Testis (tissue), 3 donors: ENCODE data around the gene PWWP2B. TPM values are rescaled to one million over a fixed set of nuclear protein-coding genes. Genes with fewer than 3 reads are reported as not detected.

ENCODE experiments used
- DNase-seq: peaks from one replicate; pipeline ENCODE4 v3.0.0-alpha.2; 2019
- H3K27ac ChIP-seq, 2 donors: fragments of 200-600 bp; sonication (generic); one replicate each; pipeline ENCODE4 v1.5.1; 2019
- H3K27me3 ChIP-seq: fragments of 200-600 bp; sonication (generic); one replicate; pipeline ENCODE4 v1.5.1; 2019
- H3K36me3 ChIP-seq: fragments of 200-600 bp; sonication (generic); one replicate; pipeline ENCODE4 v1.5.1; 2017; ENCODE audit warnings: low read depth; ENCODE audit errors: missing control alignments
- H3K4me1 ChIP-seq: fragments of 200-600 bp; sonication (generic); one replicate; pipeline ENCODE4 v1.5.1; 2019
- H3K4me3 ChIP-seq, 2 donors: fragments of 200-600 bp; sonication (generic); one replicate each; pipeline ENCODE4 v1.5.1; 2017 to 2019
- H3K9me3 ChIP-seq: fragments of 200-600 bp; sonication (generic); one replicate; pipeline ENCODE4 v1.5.1; 2017
- POLR2A ChIP-seq: fragments of 450-650 bp; IDR thresholded peaks from one replicate; pipeline ENCODE4 v1.6.1; 2017; ENCODE audit warnings: antibody characterized with exemption, mild to moderate bottlenecking, moderate library complexity
- WGBS, 2 donors: methylation state at CpG; one replicate each; pipeline ENCODE4 v1.1.5; 2018; 5-methylcytosine and 5-hydroxymethylcytosine counted together
- intact Hi-C: fragments of 100-400 bp; cut with DNase I; formaldehyde crosslinking; loops from one replicate; pipeline ENCODE4 v1.15.1; 2023; ENCODE audit warnings: low total_unique reads
- polyA plus RNA-seq: library from polyadenylated mRNA; stranded (reverse); fragments of 350-450 nt; fragmentation: Illumina TruSeq; extraction: RNeasy Lipid Tissue Mini Kit (QIAGEN cat#74804); gene quantifications from one replicate; pipeline ENCODE4 v1.2.3, GENCODE V29; 2014; ENCODE audit warnings: low read depth, low replicate concordance; ENCODE audit not compliant: insufficient read depth
- total RNA-seq, 2 donors: library from RNA; depleted of rRNA; stranded (reverse); fragments of >200 nt; gene quantifications; one replicate each; pipeline ENCODE4 v1.2.3, GENCODE V29; 2016
- TF ChIP-seq, protein P1 (sequence below), 3 experiments: fragments of 450-650 bp in 2 of 3; fragments of 200-600 bp in 1 of 3; sonication (generic) in 1 of 3; IDR thresholded peaks; one replicate each; pipeline ENCODE4 v1.5.1; 2016 to 2019; ENCODE audit warnings: antibody characterized with exemption in 3 of 3, mild to moderate bottlenecking in 2 of 3, moderate library complexity in 1 of 3

The PWWP2B gene
- total and polyA plus RNA-seq, 3 donors from 2014 or later: 16.0 to 45.1 (median 32.6) TPM

DNA sequence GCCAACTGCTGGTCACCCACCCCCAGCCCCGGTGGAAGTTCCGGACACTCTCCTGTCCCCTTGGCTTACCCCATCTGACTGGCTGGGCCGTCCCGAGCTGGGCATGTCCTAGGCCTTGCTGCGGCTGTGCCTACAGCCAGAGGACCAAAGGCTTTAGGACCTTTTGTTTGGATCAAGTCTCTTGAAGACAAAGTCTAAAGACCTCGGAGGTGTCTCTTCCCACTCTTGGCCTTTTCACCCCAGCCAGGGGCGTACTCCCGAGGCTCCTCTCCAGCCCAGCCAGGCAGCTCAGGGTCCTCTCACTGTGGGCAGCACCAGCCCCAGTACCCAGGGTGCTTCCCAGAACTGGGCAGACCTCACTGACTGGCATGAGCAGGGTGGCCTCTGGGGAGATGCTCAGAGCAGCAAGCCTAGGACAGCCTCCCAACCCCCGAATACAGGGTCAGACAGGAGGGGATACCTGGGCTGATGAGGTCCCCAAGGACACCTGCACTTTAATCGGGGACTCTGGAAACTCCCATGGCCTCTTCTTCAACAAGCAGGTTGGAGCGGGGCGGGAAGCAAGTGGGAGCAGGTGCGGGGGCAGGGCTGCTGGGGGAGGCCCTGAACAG lies 2.7 kb upstream of the PWWP2B start:
- peaks cover 19% of the 10 kb centered on the region for H3K4me1 ChIP-seq
- no peaks in the 10 kb centered on the region for H3K9me3 ChIP-seq
- intact Hi-C loops: no loop called here
- WGBS, 2 donors: 81 to 85% methylated on average over 12 to 13 of the region's 13 CpGs
- DNase-seq: no peak
- H3K27me3 ChIP-seq: no peaks in the 10 kb centered on the region
- no peaks in the 10 kb centered on the region for H3K36me3 ChIP-seq
- no peak overlapping the region for H3K4me3 ChIP-seq
- no peak overlapping the region for H3K27ac ChIP-seq
- TF ChIP-seq, protein P1, sequence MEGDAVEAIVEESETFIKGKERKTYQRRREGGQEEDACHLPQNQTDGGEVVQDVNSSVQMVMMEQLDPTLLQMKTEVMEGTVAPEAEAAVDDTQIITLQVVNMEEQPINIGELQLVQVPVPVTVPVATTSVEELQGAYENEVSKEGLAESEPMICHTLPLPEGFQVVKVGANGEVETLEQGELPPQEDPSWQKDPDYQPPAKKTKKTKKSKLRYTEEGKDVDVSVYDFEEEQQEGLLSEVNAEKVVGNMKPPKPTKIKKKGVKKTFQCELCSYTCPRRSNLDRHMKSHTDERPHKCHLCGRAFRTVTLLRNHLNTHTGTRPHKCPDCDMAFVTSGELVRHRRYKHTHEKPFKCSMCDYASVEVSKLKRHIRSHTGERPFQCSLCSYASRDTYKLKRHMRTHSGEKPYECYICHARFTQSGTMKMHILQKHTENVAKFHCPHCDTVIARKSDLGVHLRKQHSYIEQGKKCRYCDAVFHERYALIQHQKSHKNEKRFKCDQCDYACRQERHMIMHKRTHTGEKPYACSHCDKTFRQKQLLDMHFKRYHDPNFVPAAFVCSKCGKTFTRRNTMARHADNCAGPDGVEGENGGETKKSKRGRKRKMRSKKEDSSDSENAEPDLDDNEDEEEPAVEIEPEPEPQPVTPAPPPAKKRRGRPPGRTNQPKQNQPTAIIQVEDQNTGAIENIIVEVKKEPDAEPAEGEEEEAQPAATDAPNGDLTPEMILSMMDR (IDR thresholded peaks at IDR 0.05): no peak

DNA sequence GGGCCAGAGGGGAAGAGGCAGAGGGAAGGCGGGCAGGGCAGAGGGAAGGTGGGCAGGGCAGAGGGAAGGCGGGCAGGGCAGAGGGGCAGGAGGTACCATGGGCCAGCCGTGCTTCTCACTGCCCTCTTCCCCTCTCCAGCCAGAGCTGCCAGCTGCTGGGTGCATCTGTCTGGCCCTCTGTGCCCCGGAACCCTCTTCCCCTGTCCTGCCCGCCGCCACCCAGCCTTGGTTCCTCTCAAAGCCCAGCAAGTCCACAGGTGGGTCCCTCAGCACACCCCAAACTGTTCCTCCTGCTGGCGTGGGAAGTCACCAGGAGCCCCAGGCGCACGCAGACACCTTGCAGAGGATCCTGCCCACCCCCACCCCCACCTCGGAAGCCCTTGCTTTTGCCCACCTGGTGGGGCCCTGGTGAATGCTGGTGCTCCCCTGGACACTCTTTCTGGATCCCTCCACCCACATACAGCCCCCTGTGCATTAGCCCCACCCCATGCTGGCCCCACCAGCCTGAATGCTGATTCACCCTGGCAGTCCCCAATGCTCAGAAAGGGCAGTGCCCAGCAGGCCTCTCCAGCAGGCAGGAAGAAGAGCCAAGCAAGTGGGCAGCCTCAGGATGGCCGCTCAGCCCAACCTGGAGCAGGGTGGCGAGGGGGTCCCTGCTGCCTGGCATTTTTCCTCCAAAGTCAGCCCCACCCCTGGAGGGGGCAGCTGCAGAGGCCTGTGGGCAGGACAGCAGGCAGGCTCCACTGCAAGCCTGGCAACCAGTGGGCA lies 1.9 kb upstream of the PWWP2B start:
- intact Hi-C loops: no loop called here
- Histone ChIP-seq H3K9me3 (no peaks in the 10 kb centered on the region), H3K36me3 (no peaks in the 10 kb centered on the region), H3K4me3 (peak overlapping the region in 1 of 2 donors; percentile 71), H3K27me3 (no peaks in the 10 kb centered on the region), H3K4me1 (peaks cover 14% of the 10 kb centered on the region), H3K27ac (peak overlapping the region; percentile 89 to 95)
- 79 to 89% methylated on average over 10 to 12 of the region's 12 CpGs for WGBS, 2 donors
- TF ChIP-seq, protein P1 (IDR thresholded peaks at IDR 0.05): no peak
- no peak for TF ChIP-seq POLR2A
- no peak for DNase-seq

DNA sequence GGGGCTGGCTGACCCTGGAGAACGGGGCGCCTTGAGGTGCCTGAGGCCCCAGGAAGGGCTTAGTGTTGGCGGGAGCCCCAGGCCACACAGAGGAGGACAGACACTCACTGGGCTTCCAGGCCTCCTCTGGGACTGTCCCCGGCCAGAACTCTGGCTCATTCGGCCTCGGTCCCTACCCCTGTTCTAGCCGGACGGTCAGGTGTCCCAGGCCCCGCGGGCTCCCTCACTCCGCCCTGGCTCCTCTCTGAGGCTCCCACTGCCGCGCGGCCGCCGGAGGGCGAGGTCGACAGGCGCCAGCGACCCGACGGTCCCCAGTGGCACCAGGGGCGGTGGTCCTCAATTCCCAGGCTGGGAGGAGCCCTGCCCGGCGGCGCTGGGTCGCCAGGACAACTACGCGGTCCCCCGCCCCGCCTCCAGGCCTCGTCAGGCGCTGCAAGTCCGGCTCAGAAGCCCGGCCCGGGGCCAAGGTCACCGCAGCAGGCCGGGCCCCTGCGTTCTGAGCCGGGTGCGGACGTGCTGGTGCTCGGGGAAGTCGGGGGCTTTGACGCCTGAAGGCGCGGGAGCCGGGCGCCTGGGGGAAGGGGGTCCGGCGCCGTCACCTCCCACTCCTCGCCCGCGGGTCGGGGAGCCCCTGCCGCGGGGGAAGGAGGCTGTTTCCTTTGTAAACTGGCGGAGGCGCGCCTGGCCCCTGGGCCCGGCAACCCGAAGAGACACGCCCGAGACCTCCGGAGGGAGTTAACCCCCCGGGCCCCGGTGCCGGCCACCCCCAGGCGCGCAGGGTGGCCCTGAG lies 1.1 kb upstream of the PWWP2B start:
- peak overlapping the region; percentile 89 to 95 for H3K27ac ChIP-seq
- peak; percentile 88 for DNase-seq
- H3K4me3 ChIP-seq: peak overlapping the region; percentile 71
- H3K9me3 ChIP-seq: no peaks in the 10 kb centered on the region
- H3K27me3 ChIP-seq: no peaks in the 10 kb centered on the region
- H3K4me1 ChIP-seq: peaks cover 19% of the 10 kb centered on the region
- no peak for TF ChIP-seq POLR2A
- TF ChIP-seq, protein P1 (IDR thresholded peaks at IDR 0.05): no peak
- WGBS, 2 donors: 0 to 6% methylated on average over 5 to 67 of the region's 71 CpGs
- intact Hi-C loops: no loop called here
- H3K36me3 ChIP-seq: no peaks in the 10 kb centered on the region

DNA sequence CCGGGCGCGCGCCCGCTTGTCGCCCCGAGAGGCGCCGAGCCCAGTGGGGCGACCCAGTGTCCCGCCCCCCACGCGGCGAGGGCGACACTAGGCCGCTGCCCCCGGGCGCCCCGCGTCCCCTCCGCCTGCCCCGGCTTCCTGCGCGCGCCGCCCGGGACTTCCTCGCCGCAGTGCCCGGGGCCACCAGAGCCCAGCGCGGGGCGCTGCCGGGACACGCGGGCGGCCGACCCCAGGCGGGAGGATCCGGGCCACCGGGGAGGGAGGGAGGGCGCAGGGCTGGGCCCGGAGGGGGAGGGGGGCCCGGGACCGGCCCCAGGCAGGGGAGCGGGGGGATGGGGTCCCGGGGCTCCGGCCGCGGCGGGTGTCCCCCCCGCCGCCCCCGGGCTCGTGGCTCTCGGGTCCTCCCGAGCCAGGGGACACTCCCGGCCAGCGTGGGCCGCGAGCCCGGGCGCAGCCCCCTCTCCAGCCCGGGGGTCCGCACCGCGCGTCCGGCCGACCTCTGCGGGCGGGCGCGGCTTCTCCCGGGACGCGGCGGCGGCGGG lies 435 bp upstream of the PWWP2B start:
- TF ChIP-seq, protein P1 (IDR thresholded peaks at IDR 0.05): peak in 1 of 3 experiments; percentile 18
- no peak for TF ChIP-seq POLR2A
- 0% methylated on average over 3 to 43 of the region's 80 CpGs for WGBS, 2 donors
- Histone ChIP-seq H3K27ac (peak overlapping the region; percentile 89 to 95), H3K36me3 (no peaks in the 10 kb centered on the region), H3K27me3 (no peaks in the 10 kb centered on the region), H3K9me3 (no peaks in the 10 kb centered on the region), H3K4me3 (peak overlapping the region; percentile 71), H3K4me1 (peaks cover 19% of the 10 kb centered on the region)
- no peak for DNase-seq
- intact Hi-C loops: no loop called here
